ENCODE results near the gene KAT14. TPM values are rescaled to one million over a fixed set of nuclear protein-coding genes. Genes with fewer than 3 reads are reported as not detected.
"Not testable (repeated sequence)": the region's sequence is repeated elsewhere in the genome, so short reads cannot be mapped to it uniquely, and the experiment has no call there.

Gene KAT14
- polyA plus RNA-seq, 1 donor (not counting 4 experiments of a cell fraction or from before 2014, with no cell fraction given): 9.8 TPM

DNA sequence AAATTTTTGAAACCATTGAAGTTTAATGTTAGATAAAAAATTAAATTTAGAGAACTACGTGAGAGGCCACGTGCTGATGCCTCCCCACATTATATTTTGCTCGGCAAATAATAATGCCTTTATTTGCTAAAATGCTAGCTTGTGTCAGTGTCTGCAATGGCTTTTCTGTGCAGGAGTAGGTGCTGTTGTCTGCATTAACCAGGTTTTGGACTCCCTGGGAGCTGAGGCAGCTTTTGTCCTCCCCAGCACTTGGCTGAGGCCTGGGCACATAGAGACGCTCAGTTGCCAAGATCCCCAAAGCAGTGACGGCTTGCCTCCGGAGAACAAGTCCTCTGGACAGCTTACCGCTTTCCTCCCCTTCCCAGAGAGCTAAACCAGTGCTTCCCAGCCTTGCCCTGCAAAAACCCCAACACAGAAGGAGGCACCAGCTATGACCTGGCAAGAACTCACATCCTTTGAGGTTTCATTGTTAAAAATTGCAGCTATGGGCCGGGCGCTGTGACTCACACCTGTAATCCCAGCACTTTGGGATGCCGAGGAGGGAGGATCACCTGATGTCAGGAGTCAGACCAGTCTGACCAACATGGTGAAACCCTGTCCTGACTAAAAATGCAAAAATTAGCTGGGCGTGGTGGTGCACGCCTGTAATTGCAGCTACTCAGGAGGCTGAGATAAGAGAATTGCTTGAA is 59.9 kb downstream of the KAT14 start:
- Histone ChIP-seq H3K9me1 (ENCODE audit: control insufficient read depth, extremely low read depth, insufficient read depth, low read length) (no peaks in the 10 kb centered on the region), H3K27ac (ENCODE audit: control insufficient read depth, insufficient read depth, low read length) (peak overlapping the region; percentile 85), H3K9ac (ENCODE audit: control insufficient read depth, extremely low read depth, insufficient read depth, low read length) (peak overlapping the region; percentile 46), H3K4me1 (ENCODE audit: control insufficient read depth, extremely low read depth, insufficient read depth, low read length) (peaks cover 9% of the 10 kb centered on the region), H3K27me3 (ENCODE audit: control insufficient read depth, extremely low read depth, insufficient read depth, low read length) (no peaks in the 10 kb centered on the region), H3K4me2 (ENCODE audit: control insufficient read depth, extremely low read depth, insufficient read depth, low read depth, low read length) (peak overlapping the region; percentile 61), H3K4me3 (ENCODE audit: control insufficient read depth in 2 of 3, extremely low read depth in 1 of 3, insufficient read depth in 2 of 3, low read depth in 1 of 3, low read length in 3 of 3) (no peak overlapping the region), H3K9me3 (ENCODE audit: control insufficient read depth, low read depth, low read length) (peaks cover 3% of the 10 kb centered on the region), H2AFZ (ENCODE audit: control insufficient read depth, low read length) (peak overlapping the region; percentile 52), H3K36me3 (ENCODE audit: control insufficient read depth in 2 of 2, extremely low read depth in 1 of 2, insufficient read depth in 2 of 2, low read length in 2 of 2) (no peaks in the 10 kb centered on the region), H4K20me1 (ENCODE audit: control insufficient read depth, extremely low read depth, insufficient read depth, low read length) (no peaks in the 10 kb centered on the region), H3K79me2 (ENCODE audit: control insufficient read depth, insufficient read depth, low read length) (no peaks in the 10 kb centered on the region)
- TF ChIP-seq, protein P1, sequence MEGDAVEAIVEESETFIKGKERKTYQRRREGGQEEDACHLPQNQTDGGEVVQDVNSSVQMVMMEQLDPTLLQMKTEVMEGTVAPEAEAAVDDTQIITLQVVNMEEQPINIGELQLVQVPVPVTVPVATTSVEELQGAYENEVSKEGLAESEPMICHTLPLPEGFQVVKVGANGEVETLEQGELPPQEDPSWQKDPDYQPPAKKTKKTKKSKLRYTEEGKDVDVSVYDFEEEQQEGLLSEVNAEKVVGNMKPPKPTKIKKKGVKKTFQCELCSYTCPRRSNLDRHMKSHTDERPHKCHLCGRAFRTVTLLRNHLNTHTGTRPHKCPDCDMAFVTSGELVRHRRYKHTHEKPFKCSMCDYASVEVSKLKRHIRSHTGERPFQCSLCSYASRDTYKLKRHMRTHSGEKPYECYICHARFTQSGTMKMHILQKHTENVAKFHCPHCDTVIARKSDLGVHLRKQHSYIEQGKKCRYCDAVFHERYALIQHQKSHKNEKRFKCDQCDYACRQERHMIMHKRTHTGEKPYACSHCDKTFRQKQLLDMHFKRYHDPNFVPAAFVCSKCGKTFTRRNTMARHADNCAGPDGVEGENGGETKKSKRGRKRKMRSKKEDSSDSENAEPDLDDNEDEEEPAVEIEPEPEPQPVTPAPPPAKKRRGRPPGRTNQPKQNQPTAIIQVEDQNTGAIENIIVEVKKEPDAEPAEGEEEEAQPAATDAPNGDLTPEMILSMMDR (optimal IDR thresholded peaks at IDR 0.05 in 1 of 3, IDR thresholded peaks at IDR 0.05 in 1 of 3, conservative IDR thresholded peaks at IDR 0.05 in 1 of 3; ENCODE audit: extremely low read depth in 1 of 3, insufficient read depth in 2 of 3, low read length in 3 of 3): peak; percentile 33 to 43 (median 39)
- no peak for TF ChIP-seq EZH2 (IDR thresholded peaks at IDR 0.05; ENCODE audit: low read length)
- peak; percentile 66 for DNase-seq (ENCODE audit: low read depth, low spot score)
- dilution Hi-C loops (cut with MboI; ENCODE audit: extremely low pct_ligation_motif_present, low sequenced_read_pairs): no loop called here
- peak; percentile 99 for FAIRE-seq

DNA sequence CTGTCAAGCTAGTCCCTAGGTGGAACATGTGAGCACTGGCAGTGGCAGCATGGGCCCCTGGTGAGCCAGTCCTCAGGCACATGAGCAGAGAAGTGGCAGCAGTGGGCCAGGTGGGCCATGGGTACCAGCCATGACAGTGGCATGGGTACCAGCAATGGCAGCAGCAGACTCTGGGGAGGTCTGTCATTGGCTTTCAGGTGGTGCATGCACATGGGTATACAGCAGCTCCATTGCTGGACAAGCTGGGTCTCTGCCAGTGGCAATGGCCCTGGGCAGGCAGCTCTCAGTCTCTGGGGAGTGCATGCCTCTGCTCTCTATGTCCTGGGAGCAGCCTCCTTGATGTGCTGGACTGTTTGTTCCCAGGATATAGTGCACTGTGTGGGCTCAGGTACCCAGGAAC is 65.3 kb downstream of the KAT14 start:
- Histone ChIP-seq H3K27ac (ENCODE audit: control insufficient read depth, insufficient read depth, low read length) (no peak overlapping the region), H2AFZ (ENCODE audit: control insufficient read depth, low read length) (no peak overlapping the region), H3K36me3 (ENCODE audit: control insufficient read depth in 2 of 2, extremely low read depth in 1 of 2, insufficient read depth in 2 of 2, low read length in 2 of 2) (no peaks in the 10 kb centered on the region)

DNA sequence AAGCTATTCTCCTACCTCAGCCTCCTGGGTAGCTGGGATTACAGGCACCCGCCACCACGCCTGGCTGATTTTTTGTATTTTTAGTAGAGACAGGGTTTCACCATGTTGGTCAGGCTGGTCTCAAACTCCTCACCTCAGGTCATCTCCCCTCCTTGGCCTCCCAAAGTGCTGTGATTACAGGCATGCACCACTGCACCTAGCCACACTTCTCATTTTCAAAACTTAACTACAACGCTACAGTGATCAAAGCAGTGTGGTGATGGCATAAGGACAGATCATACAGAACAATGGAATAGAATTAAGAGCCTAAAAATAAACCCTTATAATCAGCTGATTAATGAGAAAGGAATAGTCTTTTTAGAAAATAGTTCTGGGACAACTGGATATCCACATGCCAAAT is 66.0 kb downstream of the KAT14 start:
- H3K9me3 ChIP-seq (ENCODE audit: control insufficient read depth, low read depth, low read length); H3K9me1 ChIP-seq (ENCODE audit: control insufficient read depth, extremely low read depth, insufficient read depth, low read length); H3K36me3 ChIP-seq (ENCODE audit: control insufficient read depth in 2 of 2, extremely low read depth in 1 of 2, insufficient read depth in 2 of 2, low read length in 2 of 2); H3K27me3 ChIP-seq (ENCODE audit: control insufficient read depth, extremely low read depth, insufficient read depth, low read length); H2AFZ ChIP-seq (ENCODE audit: control insufficient read depth, low read length); H3K4me2 ChIP-seq (ENCODE audit: control insufficient read depth, extremely low read depth, insufficient read depth, low read depth, low read length); dilution Hi-C loops (cut with MboI; ENCODE audit: extremely low pct_ligation_motif_present, low sequenced_read_pairs); H4K20me1 ChIP-seq (ENCODE audit: control insufficient read depth, extremely low read depth, insufficient read depth, low read length); H3K27ac ChIP-seq (ENCODE audit: control insufficient read depth, insufficient read depth, low read length); H3K79me2 ChIP-seq (ENCODE audit: control insufficient read depth, insufficient read depth, low read length); H3K4me3 ChIP-seq (ENCODE audit: control insufficient read depth in 2 of 3, extremely low read depth in 1 of 3, insufficient read depth in 2 of 3, low read depth in 1 of 3, low read length in 3 of 3); DNase-seq (ENCODE audit: low read depth, low spot score); H3K4me1 ChIP-seq (ENCODE audit: control insufficient read depth, extremely low read depth, insufficient read depth, low read length); H3K9ac ChIP-seq (ENCODE audit: control insufficient read depth, extremely low read depth, insufficient read depth, low read length); FAIRE-seq: not testable (repeated sequence)

More for the DNA sequence above, 65.3 kb downstream of the KAT14 start:
- Histone ChIP-seq H3K27me3 (ENCODE audit: control insufficient read depth, extremely low read depth, insufficient read depth, low read length) (no peaks in the 10 kb centered on the region), H3K9me1 (ENCODE audit: control insufficient read depth, extremely low read depth, insufficient read depth, low read length) (no peaks in the 10 kb centered on the region), H3K9me3 (ENCODE audit: control insufficient read depth, low read depth, low read length) (peaks cover 3% of the 10 kb centered on the region), H3K9ac (ENCODE audit: control insufficient read depth, extremely low read depth, insufficient read depth, low read length) (no peak overlapping the region), H3K4me1 (ENCODE audit: control insufficient read depth, extremely low read depth, insufficient read depth, low read length) (peaks cover under 1% of the 10 kb centered on the region), H3K4me3 (ENCODE audit: control insufficient read depth in 2 of 3, extremely low read depth in 1 of 3, insufficient read depth in 2 of 3, low read depth in 1 of 3, low read length in 3 of 3) (no peak overlapping the region), H3K4me2 (ENCODE audit: control insufficient read depth, extremely low read depth, insufficient read depth, low read depth, low read length) (no peak overlapping the region), H4K20me1 (ENCODE audit: control insufficient read depth, extremely low read depth, insufficient read depth, low read length) (no peaks in the 10 kb centered on the region), H3K79me2 (ENCODE audit: control insufficient read depth, insufficient read depth, low read length) (no peaks in the 10 kb centered on the region)
- FAIRE-seq: no peak
- dilution Hi-C loops (cut with MboI; ENCODE audit: extremely low pct_ligation_motif_present, low sequenced_read_pairs): no loop called here
- TF ChIP-seq, protein P1 (optimal IDR thresholded peaks at IDR 0.05 in 1 of 3, IDR thresholded peaks at IDR 0.05 in 1 of 3, conservative IDR thresholded peaks at IDR 0.05 in 1 of 3; ENCODE audit: extremely low read depth in 1 of 3, insufficient read depth in 2 of 3, low read length in 3 of 3): no peak
- TF ChIP-seq EZH2 (IDR thresholded peaks at IDR 0.05; ENCODE audit: low read length): no peak
- DNase-seq (ENCODE audit: low read depth, low spot score): no peak

All from keratinocyte (primary cell).